NCI-H146 (cell line): ENCODE measurements around the gene ULBP2.
"Not testable (repeated sequence)": the region's sequence is repeated elsewhere in the genome, so short reads cannot be mapped to it uniquely, and the experiment has no call there.

Experiments
- DNase-seq: peaks from one replicate; lab custom pipeline; 2025; lab: John Stamatoyannopoulos, UW

The ULBP2 gene

DNA sequence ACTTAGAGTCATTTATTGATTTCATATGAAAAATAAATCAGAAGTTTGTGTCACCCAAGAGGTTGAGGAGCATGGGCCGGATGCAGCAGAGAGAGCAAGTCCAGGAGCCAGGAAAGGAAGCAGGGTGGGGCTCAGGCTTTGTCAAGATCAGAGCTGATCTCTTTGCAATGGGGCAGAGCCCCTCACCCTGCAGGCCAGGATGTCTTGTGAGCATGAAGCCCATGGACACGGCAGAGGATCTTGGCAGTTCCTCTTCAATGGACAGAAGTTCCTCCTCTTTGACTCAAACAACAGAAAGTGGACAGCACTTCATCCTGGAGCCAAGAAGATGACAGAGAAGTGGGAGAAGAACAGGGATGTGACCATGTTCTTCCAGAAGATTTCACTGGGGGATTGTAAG lies 27.1 kb downstream of the ULBP2 start:
- DNase-seq = not testable (repeated sequence)

- no peak for DNase-seq
Observed at GRCh38 chr6:149969635-149970034, 27.8 kb downstream of the ULBP2 start.

DNA sequence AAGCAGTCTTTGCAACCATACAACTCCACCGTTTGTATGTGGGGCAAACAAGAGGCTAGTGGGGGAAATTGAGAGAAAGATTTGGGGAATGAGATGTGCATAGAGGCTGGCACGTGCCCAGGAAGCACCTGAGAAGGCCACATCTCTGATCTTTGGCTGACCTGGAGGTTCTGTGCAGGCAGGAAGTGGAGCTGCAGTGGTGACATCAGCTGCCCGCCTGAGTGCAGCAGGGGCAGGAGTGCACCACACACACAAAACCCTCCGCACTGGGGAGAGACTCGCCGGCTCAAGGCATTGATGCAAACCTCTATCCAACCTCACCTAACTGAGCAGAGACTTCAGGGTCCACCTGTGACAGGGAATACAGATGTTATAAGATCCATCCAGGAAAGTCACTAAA lies 32.6 kb downstream of the ULBP2 start:
- not testable (repeated sequence) for DNase-seq

DNA sequence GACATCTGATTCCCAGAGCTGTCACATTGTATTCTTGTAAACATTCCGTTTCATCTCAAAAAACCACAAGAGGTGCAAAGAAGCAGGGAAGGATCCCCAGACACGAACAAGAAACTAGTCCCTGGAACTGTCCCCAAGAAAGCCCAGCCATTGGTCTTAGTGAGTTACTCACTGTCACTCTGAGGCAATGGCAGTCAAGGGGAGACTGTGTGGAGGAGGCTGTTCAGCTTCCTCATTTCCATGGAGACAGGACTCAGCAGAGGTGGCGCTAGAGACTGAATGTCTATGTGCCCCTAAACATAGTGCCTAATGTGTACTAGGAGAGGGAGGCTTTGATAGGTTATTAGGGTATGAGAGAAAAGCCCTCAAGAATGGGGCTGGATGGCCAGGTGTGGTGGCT lies 33.0 kb downstream of the ULBP2 start:
- DNase-seq = no peak

DNA sequence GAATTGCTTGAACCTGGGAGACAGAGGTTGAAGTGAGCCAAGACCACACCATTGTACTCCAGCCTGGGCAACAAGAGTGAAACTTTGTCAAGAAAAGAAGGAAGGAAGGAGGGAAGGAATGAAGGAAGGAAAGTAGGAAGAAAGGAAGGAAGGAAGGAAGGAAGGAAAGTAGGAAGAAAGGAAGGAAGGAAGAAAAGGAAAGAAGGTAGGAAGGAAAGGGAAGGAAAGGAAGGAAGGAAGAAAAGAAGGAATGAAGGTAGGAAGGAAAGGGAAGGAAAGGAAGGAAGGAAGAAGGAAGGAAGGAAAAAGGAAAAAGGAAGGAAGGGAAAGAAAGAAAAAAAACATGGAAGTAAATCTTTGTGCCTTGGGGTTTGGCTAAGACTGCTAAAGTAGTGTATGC lies 33.6 kb downstream of the ULBP2 start:
- DNase-seq = no peak

DNA sequence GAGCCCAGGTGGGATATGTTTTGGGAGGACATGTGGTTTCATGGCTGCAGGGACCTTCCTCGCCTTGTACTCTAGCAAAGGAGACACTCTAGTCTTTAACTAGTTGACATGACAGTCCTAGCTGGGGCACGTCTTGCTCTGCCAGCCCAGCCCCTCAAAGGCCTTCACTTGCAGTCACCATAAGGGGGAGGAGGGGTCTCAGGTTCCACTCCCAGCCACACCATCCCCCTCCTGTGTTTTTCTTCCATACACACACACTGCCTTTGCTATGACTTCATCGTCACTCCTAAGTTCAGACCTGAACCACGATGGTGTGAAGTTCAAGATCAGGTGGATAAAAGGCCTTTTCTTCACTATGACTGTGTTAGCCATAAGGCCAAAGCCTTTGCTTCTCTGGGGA lies 35.4 kb downstream of the ULBP2 start:
- DNase-seq = no peak

- no peak for DNase-seq
Observed at GRCh38 chr6:149978610-149979009, 36.8 kb downstream of the ULBP2 start.

GRCh38 chr6:149979293-149979692 lies 37.5 kb downstream of the ULBP2 start:
- DNase-seq = peak; percentile 21

DNA sequence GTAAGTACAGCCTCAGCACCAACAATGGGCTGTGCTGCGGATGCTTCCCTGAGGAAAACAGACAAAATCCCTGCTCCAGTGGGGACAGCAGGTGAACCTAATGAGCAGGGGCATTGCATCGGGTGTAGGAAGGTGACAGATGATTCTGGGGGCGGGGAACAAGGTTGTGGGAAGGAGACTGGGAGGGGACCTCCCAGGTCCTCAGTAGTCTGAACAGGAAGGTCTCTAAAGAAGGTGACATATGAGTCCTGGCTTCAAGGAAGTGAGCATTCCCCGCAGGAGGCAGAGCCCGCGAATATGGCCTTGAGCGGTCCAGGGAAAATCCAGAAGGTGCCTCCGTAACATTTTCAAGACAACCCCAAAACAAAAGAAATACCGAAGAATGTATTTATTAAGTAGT lies 41.3 kb downstream of the ULBP2 start:
- DNase-seq = no peak

DNA sequence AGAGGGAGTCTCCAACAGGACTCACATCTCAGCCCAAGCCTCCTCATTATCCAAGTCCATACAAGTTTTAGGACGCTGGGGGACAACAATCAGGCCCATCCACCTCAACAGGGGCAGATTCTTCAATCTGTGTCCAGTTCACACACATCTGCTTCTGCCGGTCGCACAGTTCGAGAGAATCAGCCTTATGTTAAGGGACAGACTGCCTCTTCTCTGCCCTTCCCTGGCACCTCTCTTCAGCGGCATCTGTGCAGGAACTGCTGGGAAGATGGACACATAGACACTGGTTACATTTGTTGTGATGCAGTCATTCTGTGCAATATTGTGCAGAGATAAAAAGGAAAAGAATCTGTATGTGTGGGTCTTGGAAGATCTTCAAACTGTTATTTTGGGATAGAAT lies 43.0 kb downstream of the ULBP2 start:
- DNase-seq = no peak

GRCh38 chr6:149985481-149985937 lies 43.7 kb downstream of the ULBP2 start:
- no peak for DNase-seq

GRCh38 chr6:149987602-149988107 lies 45.8 kb downstream of the ULBP2 start:
- no peak for DNase-seq

GRCh38 chr6:149988550-149989346 lies 46.9 kb downstream of the ULBP2 start:
- no peak for DNase-seq

GRCh38 chr6:149990212-149990660 lies 48.4 kb downstream of the ULBP2 start:
- peak; percentile 19 for DNase-seq

DNA sequence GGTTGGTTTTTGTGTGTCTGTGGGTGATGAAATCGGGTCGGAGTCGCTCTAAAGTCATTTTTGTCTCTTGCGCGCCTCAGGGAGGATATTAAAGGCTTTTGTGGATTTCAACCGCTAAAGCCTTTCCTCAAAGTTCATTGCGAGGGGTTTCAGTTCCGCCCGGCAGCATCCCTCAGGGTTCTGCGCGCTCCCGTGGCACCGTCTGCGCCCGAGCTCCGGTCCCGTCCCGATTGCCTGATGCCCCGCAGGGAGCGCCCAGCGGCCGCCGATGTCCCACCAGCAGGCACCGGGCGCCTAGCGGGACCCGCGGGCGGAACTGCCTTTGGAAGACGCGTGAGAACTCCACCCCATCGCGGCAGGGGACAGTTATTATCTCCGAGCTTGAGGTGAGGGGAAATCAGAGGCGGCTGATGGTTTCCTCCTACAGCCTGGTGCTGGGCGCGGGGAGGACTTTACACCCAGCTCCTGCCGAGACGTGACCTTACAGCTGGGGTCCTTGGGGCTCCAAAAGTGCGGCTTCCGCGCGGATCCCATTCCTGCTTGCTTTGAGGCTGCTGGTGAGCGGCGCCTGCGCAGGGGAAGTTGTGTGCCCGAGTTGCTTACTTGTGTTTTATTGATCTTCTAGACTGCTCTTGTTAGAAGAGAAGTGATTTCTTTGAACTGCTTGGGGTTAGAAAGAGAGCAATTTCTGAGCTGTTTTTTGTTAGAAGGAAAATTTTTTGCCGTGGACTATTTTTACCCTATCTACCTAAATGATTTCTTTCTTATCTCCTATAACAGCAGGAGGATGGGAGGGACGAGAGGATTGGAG lies 49.1 kb downstream of the ULBP2 start:
- peak; percentile 69 for DNase-seq

- peak; percentile 32 for DNase-seq
Observed at GRCh38 chr6:149991472-149991795, 49.6 kb downstream of the ULBP2 start.

GRCh38 chr6:149991838-149992237 lies 50.0 kb downstream of the ULBP2 start:
- no peak for DNase-seq

DNA sequence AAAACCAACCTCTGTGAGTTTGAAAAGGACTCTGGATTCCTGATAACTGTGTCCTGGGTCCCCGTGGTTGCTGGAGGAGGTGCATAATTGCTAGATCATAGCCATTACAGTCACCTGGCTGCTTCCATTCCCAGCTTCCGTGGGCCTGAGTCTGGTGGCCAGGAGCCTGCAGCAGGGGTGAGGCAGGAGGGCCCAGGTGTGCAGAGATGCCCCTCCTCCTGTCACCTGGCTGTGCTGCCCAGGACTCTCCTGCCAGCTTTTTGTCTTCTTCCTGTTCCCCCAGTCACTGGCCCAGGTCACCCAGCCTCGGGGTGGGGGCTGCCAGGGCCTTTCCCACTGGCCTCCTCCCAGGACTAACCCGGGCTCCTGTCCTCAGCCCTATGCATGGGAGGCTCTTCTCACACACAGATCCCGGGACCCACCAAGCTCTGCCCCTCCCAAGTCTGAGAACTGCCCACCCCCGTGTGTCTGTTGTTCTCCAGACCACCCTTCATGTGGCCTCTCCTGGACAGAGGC lies 53.5 kb downstream of the ULBP2 start:
- DNase-seq = no peak

DNA sequence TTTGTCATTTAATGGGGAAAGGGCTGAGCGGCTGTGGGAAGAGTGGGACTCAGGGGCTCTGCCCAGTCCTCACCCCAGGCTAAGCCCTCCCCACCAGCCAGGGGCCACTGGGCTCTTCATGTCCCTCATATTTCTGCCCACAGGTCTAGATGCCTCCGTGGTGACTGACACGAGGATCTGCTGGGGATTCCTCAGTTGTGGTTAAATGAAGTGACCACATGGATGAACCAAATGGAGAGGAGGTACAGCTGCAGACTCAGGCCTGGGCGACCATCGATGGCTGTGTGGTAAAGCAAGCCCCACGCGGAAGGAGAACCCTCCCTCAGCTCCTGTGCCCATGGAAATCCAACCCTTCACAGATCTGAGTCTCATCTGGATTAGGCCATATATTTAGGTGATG lies 54.2 kb downstream of the ULBP2 start:
- DNase-seq = no peak
